ENCODE results near the gene NTN3. TPM values are rescaled to one million over a fixed set of nuclear protein-coding genes. Genes with fewer than 3 reads are reported as not detected.

Gene NTN3
- total and polyA plus RNA-seq, 2 of the 8 experiments (the other 6 are each of a cell fraction or from before 2014, with no cell fraction given) = 0.30 to 0.34 TPM

GRCh38 chr16:2497116-2497630 lies 26.1 kb downstream of the NTN3 start:
- WGBS, 2 experiments (ENCODE audit: extremely low coverage in 1 of 2, insufficient coverage in 1 of 2, insufficient read length in 1 of 2, insufficient replicate concordance in 2 of 2, low coverage in 1 of 2, low lambda C conversion rate in 2 of 2, missing lambda C conversion rate in 1 of 2) = 92% methylated on average over 21 of the region's 21 CpGs; no CpG with 5 or more reads in 1 of the 2 experiments
- no peak overlapping the region for H3K4me3 ChIP-seq (ENCODE audit: extremely low read depth in 1 of 4, insufficient read depth in 2 of 4, low read depth in 3 of 4, low read length in 4 of 4)
- no peak overlapping the region for H4K5ac ChIP-seq (ENCODE audit: insufficient read length, low read depth, low read length)
- H3K27me3 ChIP-seq (replicated peaks in 1 of 4; ENCODE audit: control insufficient read depth in 3 of 4, extremely low read depth in 1 of 4, insufficient read depth in 3 of 4, low read length in 3 of 4) = no peaks in the 10 kb centered on the region; a peak in 1 of 7 replicates
- ChIA-PET POLR2A (ENCODE audit: partially characterized antibody) (interaction anchor here (1.6 to 2.1 kb wide), 2 partner anchors 16 to 275 kb away, joined by 3 to 5 read pairs; partner anchors contain the start of gene ATP6V0C), CTCF (ENCODE audit: partially characterized antibody) (interaction anchor here (0.8 to 1.4 kb wide), 6 partner anchors 10 to 252 kb away, joined by 3 to 4 read pairs (median 4); partner anchors contain the start of gene TEDC2)
- no peak overlapping the region for H3K4ac ChIP-seq (replicated peaks; ENCODE audit: insufficient read length, low read depth, low read length)
- no peaks in the 10 kb centered on the region for H3K9me3 ChIP-seq (ENCODE audit: insufficient read depth in 2 of 2, low read depth in 1 of 2, low read length in 1 of 2)
- H4K8ac ChIP-seq (ENCODE audit: extremely low read depth, insufficient read depth, low read length) = no peak overlapping the region
- no peak overlapping the region for H3K14ac ChIP-seq (ENCODE audit: insufficient read length)
- no peak overlapping the region for H2BK15ac ChIP-seq (ENCODE audit: low read length)
- H3K4me1 ChIP-seq (replicated peaks in 1 of 4; ENCODE audit: control insufficient read depth in 3 of 4, insufficient read depth in 4 of 4, low read length in 3 of 4) = peaks cover 0 to 13% (median 8%) of the 10 kb centered on the region in 4 experiments; a peak in 6 of 7 replicates
- no peak overlapping the region for H2BK120ac ChIP-seq (replicated peaks; ENCODE audit: low read depth, low read length)
- peaks cover 0 to 15% (median 4%) of the 10 kb centered on the region in 4 experiments; a peak in 4 of 8 replicates for H3K36me3 ChIP-seq (ENCODE audit: control insufficient read depth in 2 of 4, insufficient read depth in 4 of 4, low read length in 3 of 4)
- H2BK5ac ChIP-seq (ENCODE audit: low read depth, low read length) = no peak overlapping the region
- no peak overlapping the region for H3K18ac ChIP-seq (ENCODE audit: extremely low read depth, low read length)
- no peak overlapping the region for H2AK5ac ChIP-seq (ENCODE audit: low read depth, low read length)
- no peak overlapping the region for H3K9ac ChIP-seq (replicated peaks in 1 of 4; ENCODE audit: extremely low read depth in 1 of 4, low read depth in 3 of 4, low read length in 3 of 4)
- H3K27ac ChIP-seq (ENCODE audit: low read depth, low read length) = no peak overlapping the region
- no peak overlapping the region for H3K23ac ChIP-seq (ENCODE audit: insufficient read length)
- H3K56ac ChIP-seq (replicated peaks; ENCODE audit: insufficient read length, low read depth, low read length) = no peak overlapping the region
- no peaks in the 10 kb centered on the region for H3K23me2 ChIP-seq (ENCODE audit: low read depth, low read length)
- TF ChIP-seq SIRT6 (IDR thresholded peaks at IDR 0.05; ENCODE audit: low read length) (no peak), CBX5 (IDR thresholded peaks at IDR 0.05; ENCODE audit: low read depth, low read length) (no peak), ATF3 (IDR thresholded peaks at IDR 0.05; ENCODE audit: insufficient read depth, low read depth, low read length) (no peak), YY1 (IDR thresholded peaks at IDR 0.05; ENCODE audit: low read depth, low read length) (no peak), GABPA (IDR thresholded peaks at IDR 0.05; ENCODE audit: borderline replicate concordance, insufficient read depth, low read length) (no peak), TBP (IDR thresholded peaks at IDR 0.05; ENCODE audit: low read depth, low read length) (no peak), SP2 (IDR thresholded peaks at IDR 0.05; ENCODE audit: low read length) (no peak), HDAC6 (IDR thresholded peaks at IDR 0.05; ENCODE audit: low read depth, low read length) (no peak), MAFK (IDR thresholded peaks at IDR 0.05; ENCODE audit: low read depth, low read length) (no peak)
- no peaks in the 10 kb centered on the region for H3K79me2 ChIP-seq (ENCODE audit: control insufficient read depth in 1 of 2, insufficient read depth in 2 of 2, low read length in 2 of 2)
- DNase-seq (ENCODE audit: low read depth in 1 of 2, low spot score in 2 of 2) (no peak), FAIRE-seq (no peak)
- H2AFZ ChIP-seq (ENCODE audit: low read length) = no peak overlapping the region
- no peak overlapping the region for H2BK12ac ChIP-seq (ENCODE audit: low read depth, low read length)
- no peaks in the 10 kb centered on the region; the same call in 1 of the 2 replicates for H3K79me1 ChIP-seq (ENCODE audit: low read depth, low read length)
- H2BK20ac ChIP-seq (ENCODE audit: low read length) = no peak overlapping the region
- H4K91ac ChIP-seq (replicated peaks; ENCODE audit: insufficient read length, low read length) = no peak overlapping the region
- H4K20me1 ChIP-seq (replicated peaks in 1 of 2; ENCODE audit: control insufficient read depth in 1 of 2, insufficient read depth in 2 of 2, low read length in 2 of 2) = peaks cover 2 to 6% of the 10 kb centered on the region in 2 experiments
- H3K4me2 ChIP-seq (ENCODE audit: insufficient read depth in 1 of 2, low read depth in 2 of 2, low read length in 2 of 2) = no peak overlapping the region
